ENCODE measurements around the gene DIDO1.

Gene DIDO1

DNA sequence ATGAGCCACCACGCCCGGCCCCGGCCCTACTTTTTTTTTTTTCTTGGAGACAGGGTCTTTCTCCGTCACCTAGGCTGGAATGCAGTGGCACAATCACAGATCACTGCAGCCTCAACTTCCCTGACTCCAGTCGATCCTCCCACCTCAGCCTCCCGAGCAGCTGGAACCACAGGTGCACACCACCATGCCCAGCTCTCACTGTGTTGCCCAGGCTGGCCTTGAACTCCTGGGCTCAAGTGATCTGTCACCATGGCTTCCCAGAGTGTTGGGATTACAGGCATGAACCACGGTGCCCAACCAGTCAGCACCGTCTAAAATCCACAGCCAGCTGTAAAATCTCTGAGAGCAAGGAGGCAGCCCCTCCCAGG is 43.6 kb upstream of the DIDO1 start:
- Histone ChIP-seq H4K20me1 (peaks cover 3 to 86% (median 31%) of the 10 kb centered on the region in 11 experiments; a peak in 19 of 22 replicates), H3K4me3 (no peak overlapping the region), H3K4me2 (no peak overlapping the region), H3K36me3 (peaks cover 21 to 34% (median 29%) of the 10 kb centered on the region in 11 experiments), H3K4me1 (peaks cover 12 to 47% (median 25%) of the 10 kb centered on the region in 10 experiments), H3K9me3 (replicated peaks in 1 of 11) (no peaks in the 10 kb centered on the region), H3K27me3 (peaks cover 22 to 26% (median 25%) of the 10 kb centered on the region in 11 experiments), H3K27ac (no peak overlapping the region), H3K9ac (no peak overlapping the region)
- no peak for TF ChIP-seq Cebpa-rat (IDR thresholded peaks at IDR 0.05)

DNA sequence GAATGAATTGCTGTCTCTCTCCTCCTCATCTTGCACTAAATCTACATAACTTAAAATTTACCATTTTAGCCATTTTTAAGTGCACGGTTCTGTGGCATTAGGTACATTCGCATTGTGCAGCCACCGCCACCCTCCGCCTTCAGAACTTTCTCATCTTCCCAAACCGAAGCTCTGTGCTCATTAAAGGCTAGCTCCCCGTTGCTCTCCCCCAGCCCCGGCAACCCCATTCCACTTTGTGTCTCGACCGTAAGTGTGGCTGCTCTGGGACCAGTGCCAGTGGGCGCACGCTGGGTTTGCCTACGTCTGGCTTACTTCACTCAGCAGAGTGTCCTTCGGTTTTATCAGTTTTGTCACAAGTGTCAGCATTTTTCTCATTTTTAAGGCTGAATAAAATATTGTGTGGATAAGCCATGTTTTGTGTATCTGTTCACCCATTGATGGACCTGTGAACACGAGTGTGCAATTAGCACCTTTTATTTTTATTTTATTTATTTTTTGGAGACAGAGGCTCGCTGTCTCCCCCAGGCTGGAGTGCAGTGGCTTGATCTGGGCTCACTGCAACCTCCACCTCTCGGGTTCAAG is 43.0 kb upstream of the DIDO1 start:
- H4K20me1 ChIP-seq = peaks cover 5 to 86% (median 33%) of the 10 kb centered on the region in 11 experiments; a peak in 20 of 22 replicates
- TF ChIP-seq Cebpa-rat (IDR thresholded peaks at IDR 0.05) = no peak
- H3K9ac ChIP-seq = no peak overlapping the region; a peak in 1 of 22 replicates
- no peak overlapping the region for H3K4me2 ChIP-seq
- H3K9me3 ChIP-seq (replicated peaks in 1 of 11) = no peaks in the 10 kb centered on the region
- H3K27ac ChIP-seq = no peak overlapping the region
- H3K4me1 ChIP-seq = peaks cover 19 to 47% (median 26%) of the 10 kb centered on the region in 10 experiments
- peaks cover 27 to 41% (median 35%) of the 10 kb centered on the region in 11 experiments for H3K36me3 ChIP-seq
- H3K27me3 ChIP-seq = peaks cover 18 to 19% (median 19%) of the 10 kb centered on the region in 11 experiments
- H3K4me3 ChIP-seq = no peak overlapping the region

GRCh38 chr20:62968378-62969178 is 42.3 kb upstream of the DIDO1 start:
- Histone ChIP-seq H3K27me3 (peaks cover 12% of the 10 kb centered on the region in 11 experiments), H3K4me1 (peaks cover 26 to 50% (median 33%) of the 10 kb centered on the region in 10 experiments), H3K9me3 (replicated peaks in 1 of 11) (no peaks in the 10 kb centered on the region), H3K36me3 (peaks cover 34 to 48% (median 42%) of the 10 kb centered on the region in 11 experiments), H3K4me3 (no peak overlapping the region), H3K4me2 (no peak overlapping the region), H3K9ac (peak overlapping the region in 1 of 11 experiments; percentile 29; a peak in 1 of 22 replicates), H4K20me1 (peaks cover 12 to 88% (median 40%) of the 10 kb centered on the region in 11 experiments; a peak in 20 of 22 replicates), H3K27ac (no peak overlapping the region)
- TF ChIP-seq Cebpa-rat (IDR thresholded peaks at IDR 0.05) = no peak

- H3K4me2 ChIP-seq = no peak overlapping the region
- no peak overlapping the region for H3K4me3 ChIP-seq
- no peaks in the 10 kb centered on the region for H3K9me3 ChIP-seq (replicated peaks in 1 of 11)
- peaks cover 13 to 88% (median 46%) of the 10 kb centered on the region in 11 experiments; a peak in 20 of 22 replicates for H4K20me1 ChIP-seq
- no peak overlapping the region for H3K27ac ChIP-seq
- no peak for TF ChIP-seq Cebpa-rat (IDR thresholded peaks at IDR 0.05)
- peaks cover 4 to 5% (median 4%) of the 10 kb centered on the region in 11 experiments for H3K27me3 ChIP-seq
- peaks cover 27 to 43% (median 30%) of the 10 kb centered on the region in 10 experiments for H3K4me1 ChIP-seq
- peaks cover 42 to 56% (median 50%) of the 10 kb centered on the region in 11 experiments for H3K36me3 ChIP-seq
- no peak overlapping the region for H3K9ac ChIP-seq
Observed at GRCh38 chr20:62967628-62968351, 41.5 kb upstream of the DIDO1 start.

DNA sequence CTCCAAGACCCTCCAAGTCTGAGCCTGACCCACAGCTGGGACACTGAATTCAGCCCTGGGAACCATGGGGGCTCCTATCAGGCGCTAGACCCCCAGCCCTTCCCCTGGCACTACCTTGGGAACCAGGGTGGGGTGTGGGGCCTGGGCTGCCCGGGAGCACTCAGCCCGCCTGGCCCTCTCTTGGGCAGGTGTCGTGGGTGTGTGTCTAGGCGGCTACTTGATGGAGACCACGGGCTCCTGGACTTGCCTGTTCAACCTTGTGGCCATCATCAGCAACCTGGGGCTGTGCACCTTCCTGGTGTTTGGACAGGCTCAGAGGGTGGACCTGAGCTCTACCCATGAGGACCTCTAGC is 40.8 kb upstream of the DIDO1 start:
- H3K36me3 ChIP-seq = peaks cover 49 to 62% (median 57%) of the 10 kb centered on the region in 11 experiments
- H4K20me1 ChIP-seq = peaks cover 13 to 90% (median 52%) of the 10 kb centered on the region in 11 experiments; a peak in 20 of 22 replicates
- no peak overlapping the region for H3K4me3 ChIP-seq
- peak overlapping the region in 4 of 11 experiments; percentile 2 to 28 (median 14); a peak in 3 of 22 replicates for H3K9ac ChIP-seq
- no peak for TF ChIP-seq Cebpa-rat (IDR thresholded peaks at IDR 0.05)
- H3K4me2 ChIP-seq = no peak overlapping the region
- peaks cover 23 to 38% (median 26%) of the 10 kb centered on the region in 10 experiments for H3K4me1 ChIP-seq
- H3K27me3 ChIP-seq = no peaks in the 10 kb centered on the region
- H3K9me3 ChIP-seq (replicated peaks in 1 of 11) = no peaks in the 10 kb centered on the region
- no peak overlapping the region for H3K27ac ChIP-seq

DNA sequence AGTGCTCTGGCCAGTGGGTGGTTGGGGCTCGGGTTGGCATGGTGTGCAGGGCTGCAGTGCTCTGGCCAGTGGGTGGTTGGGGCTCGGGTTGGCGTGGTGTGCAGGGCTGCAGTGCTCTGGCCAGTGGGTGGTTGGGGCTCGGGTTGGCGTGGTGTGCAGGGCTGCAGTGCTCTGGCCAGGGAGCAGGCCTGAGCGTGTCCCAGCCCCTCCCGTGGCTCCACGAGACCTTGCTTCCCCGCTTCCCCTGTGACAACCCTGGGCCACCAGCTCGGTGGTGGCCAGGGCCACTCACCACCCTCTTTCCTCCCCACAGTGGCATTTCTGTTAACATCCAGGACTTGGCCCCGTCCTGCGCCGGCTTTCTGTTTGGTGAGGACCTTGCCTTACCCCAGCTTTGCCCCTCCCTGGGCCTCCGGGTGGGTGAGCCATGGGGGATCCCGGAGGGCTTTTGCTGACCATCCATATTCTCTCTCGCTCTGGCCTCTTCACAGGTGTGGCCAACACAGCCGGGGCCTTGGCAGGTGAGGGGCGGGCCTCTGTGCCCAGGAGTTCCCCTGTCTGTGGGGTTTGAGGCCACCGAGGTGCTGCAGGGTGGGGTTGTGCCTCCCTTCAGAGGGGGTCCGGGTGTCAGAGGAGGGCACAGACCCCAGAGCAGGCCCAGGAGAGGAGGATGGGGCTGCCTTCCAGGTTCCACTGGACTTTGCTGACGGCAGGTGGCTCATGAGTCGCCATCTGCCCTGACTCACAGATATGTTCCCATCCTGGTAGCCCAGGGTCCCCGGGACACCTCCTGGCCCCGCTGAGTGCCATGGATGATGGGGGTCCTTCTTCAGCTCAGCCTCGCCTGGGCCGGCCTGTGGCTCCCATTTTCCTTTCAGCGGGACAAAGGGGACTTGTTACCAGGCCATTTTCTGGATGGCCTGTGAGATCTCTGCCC is 40.2 kb upstream of the DIDO1 start:
- H3K27ac ChIP-seq = no peak overlapping the region; a peak in 1 of 22 replicates
- H3K27me3 ChIP-seq = no peaks in the 10 kb centered on the region
- H3K36me3 ChIP-seq = peaks cover 54 to 69% (median 63%) of the 10 kb centered on the region in 11 experiments
- H4K20me1 ChIP-seq = peaks cover 18 to 97% (median 58%) of the 10 kb centered on the region in 11 experiments; a peak in 21 of 22 replicates
- H3K4me2 ChIP-seq = no peak overlapping the region
- no peak overlapping the region for H3K4me3 ChIP-seq
- H3K9ac ChIP-seq = peak overlapping the region in 5 of 11 experiments; percentile 2 to 28 (median 13); a peak in 3 of 22 replicates
- H3K9me3 ChIP-seq (replicated peaks in 1 of 11) = no peaks in the 10 kb centered on the region
- H3K4me1 ChIP-seq = peaks cover 23 to 39% (median 30%) of the 10 kb centered on the region in 10 experiments
- TF ChIP-seq Cebpa-rat (IDR thresholded peaks at IDR 0.05) = no peak

- TF ChIP-seq Cebpa-rat (IDR thresholded peaks at IDR 0.05) = no peak
- peak overlapping the region in 6 of 11 experiments; percentile 8 to 51 (median 32); a peak in 6 of 22 replicates for H3K9ac ChIP-seq
- H3K36me3 ChIP-seq = peaks cover 57 to 76% (median 70%) of the 10 kb centered on the region in 11 experiments
- H3K4me2 ChIP-seq = peak overlapping the region; percentile 50 to 79 (median 67); a peak in 21 of 22 replicates
- H3K27ac ChIP-seq = peak overlapping the region in 4 of 11 experiments; percentile 25 to 39 (median 34); a peak in 5 of 22 replicates
- no peak overlapping the region for H3K4me3 ChIP-seq
- H4K20me1 ChIP-seq = peaks cover 25 to 99% (median 66%) of the 10 kb centered on the region in 11 experiments
- no peaks in the 10 kb centered on the region for H3K27me3 ChIP-seq
- H3K9me3 ChIP-seq (replicated peaks in 1 of 11) = no peaks in the 10 kb centered on the region
- peaks cover 23 to 39% (median 35%) of the 10 kb centered on the region in 10 experiments for H3K4me1 ChIP-seq
Observed at GRCh38 chr20:62965363-62965771, 39.1 kb upstream of the DIDO1 start.

- H3K36me3 ChIP-seq = peaks cover 61 to 81% (median 75%) of the 10 kb centered on the region in 11 experiments
- no peaks in the 10 kb centered on the region for H3K27me3 ChIP-seq
- H3K4me1 ChIP-seq = peaks cover 25 to 45% (median 42%) of the 10 kb centered on the region in 10 experiments
- peak overlapping the region in 7 of 11 experiments; percentile 11 to 51 (median 30); a peak in 8 of 22 replicates for H3K9ac ChIP-seq
- no peaks in the 10 kb centered on the region for H3K9me3 ChIP-seq (replicated peaks in 1 of 11)
- peaks cover 32 to 99% (median 73%) of the 10 kb centered on the region in 11 experiments for H4K20me1 ChIP-seq
- peak overlapping the region; percentile 50 to 79 (median 67) for H3K4me2 ChIP-seq
- H3K27ac ChIP-seq = peak overlapping the region in 5 of 11 experiments; percentile 23 to 43 (median 37); a peak in 6 of 22 replicates
- no peak for TF ChIP-seq Cebpa-rat (IDR thresholded peaks at IDR 0.05)
- no peak overlapping the region for H3K4me3 ChIP-seq
Observed at GRCh38 chr20:62964700-62965099, 38.4 kb upstream of the DIDO1 start.
